GM21367 (cell line): ENCODE data around the gene QKI.

Experiments
- ATAC-seq: cut with Tn5 transposase; IDR thresholded peaks from one replicate; pipeline ENCODE4 v1.9.1; 2021; ENCODE audit not compliant: unreplicated experiment

Gene QKI

GRCh38 chr6:163527291-163527690, 112.8 kb downstream of the QKI start:
- no peak for ATAC-seq

DNA sequence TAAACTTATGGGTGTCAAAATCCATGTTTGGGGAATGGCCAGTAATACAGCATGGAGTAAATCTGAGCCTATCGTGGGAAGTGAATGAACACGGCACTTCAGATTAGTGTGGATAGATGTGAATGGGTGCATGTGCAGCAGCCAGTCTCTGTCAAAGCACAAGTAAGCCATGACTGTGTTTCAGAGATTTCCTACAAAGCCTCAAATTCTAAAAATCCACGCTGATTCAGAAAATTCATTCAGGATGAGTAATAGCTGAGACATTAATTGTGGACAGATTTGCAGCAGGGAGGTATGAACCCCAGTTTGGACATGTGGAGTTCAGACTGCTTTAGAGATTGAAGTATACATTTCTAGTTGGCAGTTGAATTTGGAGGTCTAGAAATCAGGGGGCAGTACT, 115.1 kb downstream of the QKI start:
- no peak for ATAC-seq

GRCh38 chr6:163530406-163530805, 115.9 kb downstream of the QKI start:
- no peak for ATAC-seq

- ATAC-seq = no peak
Measured at GRCh38 chr6:163531122-163531521, 116.6 kb downstream of the QKI start.

GRCh38 chr6:163532526-163533078, 118.1 kb downstream of the QKI start:
- no peak for ATAC-seq

- ATAC-seq = no peak
Measured at GRCh38 chr6:163533443-163533842, 118.9 kb downstream of the QKI start.

DNA sequence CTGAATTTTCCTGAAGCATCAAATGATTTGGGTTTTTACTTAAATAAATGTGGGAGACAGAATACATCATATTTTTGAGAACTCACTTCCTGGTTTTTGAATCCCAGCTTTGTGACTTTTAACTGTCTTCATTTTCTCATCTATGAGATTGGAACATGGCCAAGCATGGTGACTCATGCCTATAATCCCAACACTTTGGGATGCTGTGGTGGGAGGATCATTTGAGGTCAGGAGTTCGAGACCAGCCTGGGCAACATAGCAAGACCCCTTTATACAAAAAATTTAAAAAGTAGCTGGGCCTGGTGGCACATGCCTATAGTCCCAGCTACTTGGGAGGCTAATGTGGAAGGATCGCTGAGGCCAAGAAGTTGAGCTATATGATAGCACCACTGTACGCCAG, 122.3 kb downstream of the QKI start:
- ATAC-seq = no peak

- ATAC-seq = no peak
Measured at GRCh38 chr6:163538331-163538730, 123.8 kb downstream of the QKI start.

DNA sequence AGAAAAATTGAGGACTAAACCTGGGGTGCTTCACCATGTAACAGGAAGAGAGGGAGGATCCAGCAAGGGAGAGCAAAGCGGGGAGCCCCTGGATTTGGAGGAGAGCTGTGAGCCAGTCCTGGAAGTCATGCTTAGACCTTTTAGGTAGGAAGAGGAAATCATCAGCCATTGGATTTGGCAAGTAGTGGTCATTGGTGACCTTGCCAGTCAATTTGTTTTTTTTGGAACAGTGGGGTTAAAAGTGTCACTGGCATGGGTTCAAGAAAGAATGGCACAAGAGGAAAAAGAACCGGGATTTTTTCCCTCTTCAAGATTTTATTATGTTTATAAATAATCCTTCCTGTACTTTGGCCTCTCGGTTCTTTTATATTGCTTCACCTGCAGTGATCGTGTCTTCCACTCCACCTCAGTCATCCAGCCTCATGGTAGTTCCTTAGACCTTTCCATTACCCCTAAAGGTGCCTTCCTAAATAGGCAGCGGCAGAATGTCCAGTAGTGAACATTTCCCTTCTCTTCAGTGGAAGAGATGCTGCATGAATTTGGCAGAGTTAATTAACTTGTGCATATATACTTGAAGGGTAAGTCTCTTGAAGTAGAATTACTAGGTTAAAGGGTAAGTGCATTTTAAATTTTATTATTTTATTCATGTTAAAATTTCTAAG, 124.7 kb downstream of the QKI start:
- ATAC-seq = no peak

- no peak for ATAC-seq
Measured at GRCh38 chr6:163543321-163543720, 128.8 kb downstream of the QKI start.

DNA sequence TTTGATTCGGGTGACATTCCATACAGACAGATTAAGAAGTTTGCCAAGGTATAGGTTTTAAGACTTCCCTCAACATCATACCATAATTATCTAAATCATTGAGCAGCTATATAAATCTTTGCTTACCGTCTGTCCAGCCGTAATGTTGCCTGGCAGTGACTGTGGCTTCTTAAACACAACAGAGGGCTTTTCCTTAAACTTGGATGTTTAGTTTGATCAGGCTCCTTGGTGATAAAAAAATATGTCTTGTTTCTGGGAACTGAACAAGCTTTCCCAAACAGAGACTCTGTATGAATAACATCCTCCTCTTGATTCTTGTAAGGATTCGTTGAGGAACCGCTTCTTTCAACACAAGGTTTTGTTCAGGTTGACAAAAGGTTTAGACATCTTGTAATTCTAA, 130.9 kb downstream of the QKI start:
- no peak for ATAC-seq

DNA sequence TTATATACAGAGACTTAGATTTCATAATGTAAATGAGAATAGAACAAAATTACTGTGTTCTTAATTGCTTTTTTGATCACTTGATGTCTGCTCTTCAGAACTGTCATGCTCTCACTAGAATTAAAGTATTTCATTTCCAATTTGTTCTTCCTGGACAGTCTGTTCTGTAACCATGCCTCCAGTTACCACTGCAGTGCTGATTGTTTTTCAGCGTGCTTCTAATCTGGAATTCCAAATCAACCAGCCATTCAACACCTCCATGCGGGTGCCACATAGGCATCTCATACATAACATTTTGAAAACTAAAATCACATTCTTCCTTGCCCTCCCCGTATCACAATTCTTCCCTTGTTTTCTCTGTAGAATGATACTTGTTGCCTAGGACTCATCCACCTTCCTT, 132.8 kb downstream of the QKI start:
- no peak for ATAC-seq

DNA sequence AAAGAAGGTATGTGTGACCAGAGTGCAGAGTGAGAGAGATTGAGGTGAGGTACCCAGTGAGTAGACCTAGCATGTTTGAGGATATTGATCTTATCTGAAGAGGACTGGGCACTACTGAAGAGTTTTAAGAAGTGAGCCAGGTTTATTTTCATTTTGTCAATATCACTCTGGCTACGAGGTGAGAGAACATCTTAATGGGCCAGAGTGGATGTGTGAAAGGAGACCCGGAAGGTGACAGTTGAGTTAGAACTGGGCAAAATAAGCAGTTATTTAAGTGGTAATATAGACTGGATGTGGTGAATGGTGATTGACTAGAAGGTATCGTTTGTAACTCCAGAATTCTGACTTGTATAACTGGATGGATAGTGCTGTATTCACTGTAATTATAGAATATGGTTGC, 134.1 kb downstream of the QKI start:
- no peak for ATAC-seq

- ATAC-seq = no peak
Measured at GRCh38 chr6:163554032-163554431, 139.5 kb downstream of the QKI start.

GRCh38 chr6:163554663-163555062, 140.1 kb downstream of the QKI start:
- peak; percentile 59 for ATAC-seq

DNA sequence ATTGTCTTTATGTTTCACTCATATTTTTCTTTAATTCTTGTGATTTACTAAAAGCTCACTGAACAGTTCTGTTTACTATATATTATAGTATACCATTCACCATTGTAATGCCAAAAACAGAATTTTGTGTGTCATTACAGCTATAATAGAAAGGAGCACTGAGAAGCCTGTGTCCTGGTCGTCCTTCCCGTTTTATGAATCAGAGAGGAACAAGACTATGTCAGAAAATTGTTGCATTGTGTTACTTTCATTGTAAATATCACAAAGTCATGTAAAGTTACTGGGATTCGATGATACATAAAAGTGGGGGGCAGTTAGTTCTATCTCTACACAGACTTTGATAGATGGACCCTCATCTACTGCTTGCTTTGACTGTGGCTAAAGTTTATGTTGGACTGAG, 145.1 kb downstream of the QKI start:
- ATAC-seq = no peak

- no peak for ATAC-seq
Measured at GRCh38 chr6:163563318-163563717, 148.8 kb downstream of the QKI start.

GRCh38 chr6:163564534-163564933, 150.0 kb downstream of the QKI start:
- no peak for ATAC-seq

GRCh38 chr6:163565140-163565539, 150.6 kb downstream of the QKI start:
- ATAC-seq = no peak

GRCh38 chr6:163566056-163566455, 151.5 kb downstream of the QKI start:
- no peak for ATAC-seq

DNA sequence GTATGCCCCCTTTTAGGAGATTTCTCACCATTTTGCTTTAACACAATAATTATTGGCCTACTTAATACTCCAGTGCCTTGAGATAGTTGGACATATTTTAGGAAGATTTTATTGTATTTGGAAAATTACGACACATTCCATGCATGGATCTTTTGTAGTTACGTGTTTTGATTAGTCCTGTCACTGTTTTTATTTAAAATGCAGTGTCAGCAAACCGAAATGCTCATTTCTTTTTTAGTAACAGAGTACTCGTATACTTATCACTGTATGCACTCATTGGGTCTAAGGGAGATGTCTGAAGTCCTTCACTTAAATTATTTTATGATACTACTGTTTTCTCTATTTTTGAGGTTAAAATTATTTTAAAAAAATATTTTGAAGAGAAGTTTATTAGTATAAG, 153.8 kb downstream of the QKI start:
- ATAC-seq = no peak

GRCh38 chr6:163570579-163571231, 156.2 kb downstream of the QKI start:
- no peak for ATAC-seq

GRCh38 chr6:163571730-163572129, 157.2 kb downstream of the QKI start:
- ATAC-seq = no peak
